Esophagus squamous epithelium (tissue), 5 donors: ENCODE results near the gene LARP6. TPM values are rescaled to one million over a fixed set of nuclear protein-coding genes. Genes with fewer than 3 reads are reported as not detected.

Source experiments
- DNase-seq: peaks from one replicate; lab custom pipeline; 2025; lab: John Stamatoyannopoulos, UW
- H3K27ac ChIP-seq, 4 donors: fragments of 200-600 bp; sonication (generic); one replicate each; pipeline ENCODE4 v1.5.1; 2016 to 2019; ENCODE audit warnings: mild to moderate bottlenecking in 1 of 4
- H3K27me3 ChIP-seq, 4 donors: fragments of 200-600 bp; sonication (generic); 1 replicate in 3 of 4; 2 replicates in 1 of 4; pipeline versions ENCODE4 v1.5.1 to v1.6.0; 2017 to 2021; ENCODE audit warnings: antibody characterized with exemption in 1 of 4
- H3K36me3 ChIP-seq, 3 donors: fragments of 200-600 bp; sonication (generic); one replicate each; pipeline ENCODE4 v1.5.1; 2016 to 2019
- H3K4me1 ChIP-seq, 3 donors: fragments of 200-600 bp; sonication (generic); one replicate each; pipeline ENCODE4 v1.5.1; 2017 to 2019
- H3K4me3 ChIP-seq, 4 donors: fragments of 200-600 bp; sonication (generic); 1 replicate in 3 of 4; 2 replicates in 1 of 4; pipeline ENCODE4 v1.5.1; 2016 to 2019; ENCODE audit warnings: mild to moderate bottlenecking in 2 of 4, moderate library complexity in 1 of 4
- H3K9me3 ChIP-seq, 3 donors: fragments of 200-600 bp; sonication (generic); one replicate each; pipeline ENCODE4 v1.5.1; 2016 to 2019
- CTCF ChIP-seq, 6 experiments: fragments of 450-650 bp in 4 of 6; fragments of 200-600 bp in 2 of 6; sonication (generic) in 2 of 6; IDR thresholded peaks; one replicate each; pipeline ENCODE4 v1.5.1; 2016 to 2019; ENCODE audit warnings: antibody characterized with exemption in 6 of 6, mild to moderate bottlenecking in 4 of 6, moderate library complexity in 4 of 6
- POLR2A ChIP-seq, 4 donors: fragments of 450-650 bp; IDR thresholded peaks; one replicate each; pipeline ENCODE4 v1.6.1; 2017; ENCODE audit warnings: antibody characterized with exemption in 4 of 4, mild to moderate bottlenecking in 4 of 4, moderate library complexity in 3 of 4
- WGBS, 2 donors: methylation state at CpG; one replicate each; pipeline ENCODE4 v1.1.5; 2018; 5-methylcytosine and 5-hydroxymethylcytosine counted together
- intact Hi-C: fragments of 100-400 bp; cut with DNase I; formaldehyde crosslinking; loops from one replicate; pipeline ENCODE4 v1.15.0; 2022
- total RNA-seq, 4 donors: library from RNA; depleted of rRNA; stranded (reverse); fragments of >200 nt; gene quantifications; one replicate each; pipeline ENCODE4 v1.1.0, GENCODE V29; 2016
- donor health status: DM: yes; HTN: yes; CAD: no.

LARP6 gene
- total RNA-seq, 4 donors from 2014 or later = 0.30 to 18.7 (median 2.8) TPM

- no peak for DNase-seq
- TF ChIP-seq CTCF (IDR thresholded peaks at IDR 0.05) = no peak
- no peak for TF ChIP-seq POLR2A (IDR thresholded peaks at IDR 0.05)
- Histone ChIP-seq H3K27ac (peak overlapping the region; percentile 26 to 73 (median 48)), H3K4me1 (peaks cover 0 to 7% (median 5%) of the 10 kb centered on the region in 3 donors), H3K27me3 (no peaks in the 10 kb centered on the region), H3K4me3 (no peak overlapping the region), H3K36me3 (no peaks in the 10 kb centered on the region), H3K9me3 (no peaks in the 10 kb centered on the region)
- 80 to 81% methylated on average over 9 to 10 of the region's 12 CpGs for WGBS, 2 donors
- intact Hi-C loops = no loop called here
Measured at GRCh38 chr15:70794596-70795310, 59.2 kb downstream of the LARP6 start.

GRCh38 chr15:70793694-70794093, 60.3 kb downstream of the LARP6 start:
- TF ChIP-seq CTCF (IDR thresholded peaks at IDR 0.05) = no peak
- TF ChIP-seq POLR2A (IDR thresholded peaks at IDR 0.05) = no peak
- Histone ChIP-seq H3K4me3 (no peak overlapping the region), H3K27ac (no peak overlapping the region), H3K36me3 (no peaks in the 10 kb centered on the region), H3K4me1 (no peaks in the 10 kb centered on the region), H3K27me3 (no peaks in the 10 kb centered on the region), H3K9me3 (no peaks in the 10 kb centered on the region)
- intact Hi-C loops = no loop called here
- no peak for DNase-seq
- WGBS, 2 donors = 61 to 83% methylated on average over 3 to 4 of the region's 6 CpGs

GRCh38 chr15:70792171-70792573, 61.8 kb downstream of the LARP6 start:
- intact Hi-C loops = no loop called here
- no peak for DNase-seq

GRCh38 chr15:70791259-70791658, 62.7 kb downstream of the LARP6 start:
- intact Hi-C loops = no loop called here
- WGBS, 2 donors = 86 to 93% methylated on average over 2 to 4 of the region's 5 CpGs
- H3K4me1 ChIP-seq = no peaks in the 10 kb centered on the region
- H3K36me3 ChIP-seq = no peaks in the 10 kb centered on the region
- H3K4me3 ChIP-seq = no peak overlapping the region
- H3K27ac ChIP-seq = no peak overlapping the region
- TF ChIP-seq POLR2A (IDR thresholded peaks at IDR 0.05) = no peak
- TF ChIP-seq CTCF (IDR thresholded peaks at IDR 0.05) = no peak
- H3K9me3 ChIP-seq = no peaks in the 10 kb centered on the region
- DNase-seq = no peak
- H3K27me3 ChIP-seq = no peaks in the 10 kb centered on the region

More at GRCh38 chr15:70792171-70792573, 61.8 kb downstream of the LARP6 start:
- WGBS, 2 donors = 50 to 61% methylated on average over 2 of the region's 2 CpGs
- Histone ChIP-seq H3K27ac (no peak overlapping the region), H3K36me3 (no peaks in the 10 kb centered on the region), H3K4me3 (no peak overlapping the region), H3K4me1 (no peaks in the 10 kb centered on the region), H3K27me3 (no peaks in the 10 kb centered on the region), H3K9me3 (no peaks in the 10 kb centered on the region)
- no peak for TF ChIP-seq CTCF (IDR thresholded peaks at IDR 0.05)
- TF ChIP-seq POLR2A (IDR thresholded peaks at IDR 0.05) = no peak

GRCh38 chr15:70789213-70789612, 64.7 kb downstream of the LARP6 start:
- WGBS, 2 donors = 77 to 78% methylated on average over 4 of the region's 4 CpGs
- Histone ChIP-seq H3K27ac (no peak overlapping the region), H3K27me3 (no peaks in the 10 kb centered on the region), H3K4me3 (no peak overlapping the region), H3K4me1 (peaks cover 0 to 7% (median 0%) of the 10 kb centered on the region in 3 donors), H3K36me3 (no peaks in the 10 kb centered on the region), H3K9me3 (no peaks in the 10 kb centered on the region)
- DNase-seq = no peak
- no peak for TF ChIP-seq POLR2A (IDR thresholded peaks at IDR 0.05)
- no peak for TF ChIP-seq CTCF (IDR thresholded peaks at IDR 0.05)
- intact Hi-C loops = no loop called here
